GM12878 (cell line): ENCODE measurements around the gene NFKBIE. TPM values are rescaled to one million over a fixed set of nuclear protein-coding genes. Genes with fewer than 3 reads are reported as not detected.

ENCODE experiments used
- BCL11A ChIP-seq: IDR thresholded peaks from 2 replicates; pipeline ENCODE4 v1.6.1; 2011; ENCODE audit warnings: low read depth, low read length
- BMI1 ChIP-seq: fragments of 450-650 bp; IDR thresholded peaks from 2 replicates; pipeline ENCODE4 v1.6.1; 2016; ENCODE audit warnings: mild to moderate bottlenecking, moderate library complexity, borderline replicate concordance
- CHD1 ChIP-seq: IDR thresholded peaks from 2 replicates; pipeline ENCODE4 v1.6.1; 2012; ENCODE audit warnings: low read depth, low read length, improper control_type of control experiment
- CTCF ChIP-seq, 3 experiments: IDR thresholded peaks in 2 of 3; conservative IDR thresholded peaks in 1 of 3; 2 replicates each; pipeline ENCODE4 v1.5.1; 2011; ENCODE audit warnings: low read depth in 3 of 3, low read length in 3 of 3, mild to moderate bottlenecking in 3 of 3, control low read depth in 2 of 3, moderate library complexity in 2 of 3, inconsistent platforms in 1 of 3, mixed read lengths in 1 of 3; ENCODE audit not compliant: control insufficient read depth in 2 of 3, insufficient read depth in 1 of 3; ENCODE audit errors: extremely low read depth in 1 of 3
- ETV6 ChIP-seq, 2 experiments: fragments of 450-650 bp in 1 of 2; IDR thresholded peaks in 1 of 2; conservative IDR thresholded peaks in 1 of 2; 2 replicates each; pipeline ENCODE4 v1.6.1; 2014; ENCODE audit warnings: antibody characterized with exemption in 1 of 2, borderline replicate concordance in 1 of 2, low read depth in 1 of 2, mild to moderate bottlenecking in 1 of 2, moderate library complexity in 1 of 2
- FOXM1 ChIP-seq: IDR thresholded peaks from 2 replicates; pipeline ENCODE4 v1.6.1; 2012; ENCODE audit warnings: low read depth, mild to moderate bottlenecking, inconsistent platforms, low read length, moderate library complexity
- JUND ChIP-seq: IDR thresholded peaks from 2 replicates; pipeline ENCODE4 v1.6.1; 2012; ENCODE audit warnings: low read depth, mild to moderate bottlenecking, low read length, improper control_type of control experiment, moderate library complexity
- MTA2 ChIP-seq: fragments of 450-650 bp; IDR thresholded peaks from 2 replicates; pipeline ENCODE4 v1.6.1; 2016; ENCODE audit warnings: low read depth, mild to moderate bottlenecking, moderate library complexity
- NFYB ChIP-seq: IDR thresholded peaks from 2 replicates; pipeline ENCODE4 v1.6.1; 2011; ENCODE audit warnings: low read depth, mild to moderate bottlenecking, low read length, improper control_type of control experiment, moderate library complexity; ENCODE audit not compliant: insufficient read depth
- NR2C1 ChIP-seq: fragments of 450-650 bp; IDR thresholded peaks from 2 replicates; pipeline ENCODE4 v1.6.1; 2017; ENCODE audit warnings: antibody characterized with exemption, mild to moderate bottlenecking, moderate library complexity
- PAX5 ChIP-seq: IDR thresholded peaks from 2 replicates; pipeline ENCODE4 v1.6.1; 2011; ENCODE audit warnings: low read depth, low read length, borderline replicate concordance
- POU2F2 ChIP-seq: IDR thresholded peaks from 3 replicates; pipeline ENCODE4 v1.6.1; 2011; ENCODE audit warnings: low read depth, mild to moderate bottlenecking, low read length, borderline replicate concordance
- SMAD5 ChIP-seq: IDR thresholded peaks from 2 replicates; pipeline ENCODE4 v1.6.1; 2016; ENCODE audit warnings: antibody characterized with exemption, low read depth
- SPI1 ChIP-seq: IDR thresholded peaks from 2 replicates; pipeline ENCODE4 v1.6.1; 2011; ENCODE audit warnings: low read depth, mild to moderate bottlenecking, low read length, moderate library complexity, borderline replicate concordance; ENCODE audit not compliant: insufficient read depth
- SUPT20H ChIP-seq: IDR thresholded peaks from 2 replicates; pipeline ENCODE4 v1.6.1; 2011; ENCODE audit warnings: low read depth, mild to moderate bottlenecking, low read length, moderate library complexity, borderline replicate concordance; ENCODE audit not compliant: control insufficient read depth
- TAF1 ChIP-seq: IDR thresholded peaks from 2 replicates; pipeline ENCODE4 v1.6.1; 2011; ENCODE audit warnings: mild to moderate bottlenecking, low read depth, low read length, borderline replicate concordance
- TBL1XR1 ChIP-seq: IDR thresholded peaks from 2 replicates; pipeline ENCODE4 v1.6.1; 2012; ENCODE audit warnings: low read depth, low read length, improper control_type of control experiment
- YBX1 ChIP-seq: fragments of 450-650 bp; IDR thresholded peaks from 2 replicates; pipeline ENCODE4 v1.6.1; 2016; ENCODE audit warnings: antibody characterized with exemption
- YY1 ChIP-seq: IDR thresholded peaks from 2 replicates; pipeline ENCODE4 v1.6.1; 2011; ENCODE audit warnings: low read depth, mild to moderate bottlenecking, low read length
- ZNF207 ChIP-seq: fragments of 450-650 bp; IDR thresholded peaks from 2 replicates; pipeline ENCODE4 v1.6.1; 2014; ENCODE audit warnings: antibody characterized with exemption, mild to moderate bottlenecking, borderline replicate concordance
- ZNF622 ChIP-seq: fragments of 450-650 bp; IDR thresholded peaks from 2 replicates; pipeline ENCODE4 v1.6.1; 2017; ENCODE audit warnings: mild to moderate bottlenecking, inconsistent platforms
- ZZZ3 ChIP-seq: IDR thresholded peaks from 2 replicates; pipeline ENCODE4 v1.6.1; 2011; ENCODE audit warnings: low read depth; ENCODE audit not compliant: control insufficient read depth, insufficient read length
- polyA plus RNA-seq, 11 experiments: library from polyadenylated mRNA; depleted of rRNA in 4 of 11; unstranded in 6 of 11; stranded (reverse) in 5 of 11; fragments of >200 nt; fragmentation: Nextera tagmentation in 4 of 11; fragmentation: Illumina TruSeq in 1 of 11; extraction: Ambion mirVana in 4 of 11; extraction: Trizol in 1 of 11; gene quantifications; 1 replicate in 1 of 11; 2 replicates in 10 of 11; pipeline versions ENCODE4 v1.2.1 to v1.2.3, GENCODE V29; 2011 to 2016; ENCODE audit warnings: inconsistent platforms in 2 of 11, missing spikeins in 2 of 11, low read depth in 1 of 11
- total RNA-seq, 4 experiments: library from RNA; depleted of rRNA in 3 of 4; stranded (reverse); fragments of >200 nt in 3 of 4; fragmentation: Illumina TruSeq in 1 of 4; extraction: Trizol in 1 of 4; gene quantifications; 2 replicates each; pipeline versions ENCODE4 v1.2.1 to v1.2.3, GENCODE V29; 2013 to 2021
- TF ChIP-seq, protein P1 (sequence below): fragments of 450-650 bp; IDR thresholded peaks from 2 replicates; pipeline ENCODE4 v1.6.1; 2017; ENCODE audit warnings: low read depth, mild to moderate bottlenecking, moderate library complexity
- TF ChIP-seq, protein P2 (sequence below): fragments of 450-650 bp; IDR thresholded peaks from 2 replicates; pipeline ENCODE4 v1.6.1; 2018; ENCODE audit warnings: borderline replicate concordance, mild to moderate bottlenecking; ENCODE audit not compliant: partially characterized antibody

The NFKBIE gene
- total and polyA plus RNA-seq, 10 of the 15 experiments (the other 5 are each of a cell fraction or from before 2014, with no cell fraction given), result 10.4 to 106 (median 38.8) TPM

DNA sequence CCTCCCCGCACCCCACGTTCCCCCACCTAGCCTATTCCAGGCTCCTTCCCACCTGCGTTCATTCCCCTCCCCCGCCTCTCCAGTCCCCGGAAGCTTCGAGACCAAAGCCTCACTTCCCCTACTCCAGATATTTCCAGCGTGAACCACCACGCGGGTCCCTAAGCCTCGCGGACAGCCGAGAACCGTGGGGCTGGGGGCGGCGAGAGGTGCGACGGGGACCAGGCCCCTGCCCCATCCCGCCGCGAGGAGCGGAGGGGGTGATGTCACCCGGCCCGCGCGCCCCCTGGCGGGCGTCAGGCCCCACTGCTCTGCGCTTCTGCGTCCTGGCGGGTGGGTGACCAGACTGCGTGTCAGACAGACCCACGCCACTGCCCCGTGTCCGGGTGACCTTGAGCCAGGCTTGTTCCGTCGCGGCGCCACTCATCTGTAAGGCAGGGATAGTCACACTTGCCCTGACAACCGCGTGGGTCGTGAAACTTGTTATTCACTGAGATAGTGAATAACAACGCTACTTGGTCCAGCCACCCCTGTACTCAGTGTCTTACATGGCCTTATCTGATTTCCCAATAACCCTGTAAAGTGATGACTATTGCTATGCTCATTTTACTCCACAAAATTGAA, 27.4 kb downstream of the NFKBIE start (continued):
- TF ChIP-seq PAX5 (0 out of 2 replicates have a peak, but pooled peaks have one; percentile 58), BCL11A (no peak; the same call in 1 of the 2 replicates), BMI1 (no peak), YY1 (peak; percentile 74), ZNF622 (no peak), JUND (peak; percentile 67; the same call in 1 of the 2 replicates), POU2F2 (no peak; the same call in 2 of the 3 replicates), CTCF (IDR thresholded peaks at IDR 0.05 in 2 of 3, conservative IDR thresholded peaks at IDR 0.05 in 1 of 3; ENCODE audit: control insufficient read depth in 2 of 3, extremely low read depth in 1 of 3, insufficient read depth in 1 of 3, low read depth in 3 of 3, low read length in 3 of 3) (peak; percentile 91 to 95 (median 94)), SPI1 (no peak), NR2C1 (no peak), CHD1 (no peak), SUPT20H (no peak), MTA2 (peak; percentile 5; the same call in 1 of the 2 replicates), ZZZ3 (no peak), NFYB (no peak), SMAD5 (no peak; the same call in 1 of the 2 replicates), ETV6 (conservative IDR thresholded peaks at IDR 0.05 in 1 of 2, IDR thresholded peaks at IDR 0.05 in 1 of 2; ENCODE audit: borderline replicate concordance in 1 of 2, low read depth in 1 of 2) (no peak), TBL1XR1 (no peak), TAF1 (peak; percentile 21; the same call in 1 of the 2 replicates), ZNF207 (peak; percentile 78), FOXM1 (no peak), YBX1 (no peak)
- TF ChIP-seq, protein P1, sequence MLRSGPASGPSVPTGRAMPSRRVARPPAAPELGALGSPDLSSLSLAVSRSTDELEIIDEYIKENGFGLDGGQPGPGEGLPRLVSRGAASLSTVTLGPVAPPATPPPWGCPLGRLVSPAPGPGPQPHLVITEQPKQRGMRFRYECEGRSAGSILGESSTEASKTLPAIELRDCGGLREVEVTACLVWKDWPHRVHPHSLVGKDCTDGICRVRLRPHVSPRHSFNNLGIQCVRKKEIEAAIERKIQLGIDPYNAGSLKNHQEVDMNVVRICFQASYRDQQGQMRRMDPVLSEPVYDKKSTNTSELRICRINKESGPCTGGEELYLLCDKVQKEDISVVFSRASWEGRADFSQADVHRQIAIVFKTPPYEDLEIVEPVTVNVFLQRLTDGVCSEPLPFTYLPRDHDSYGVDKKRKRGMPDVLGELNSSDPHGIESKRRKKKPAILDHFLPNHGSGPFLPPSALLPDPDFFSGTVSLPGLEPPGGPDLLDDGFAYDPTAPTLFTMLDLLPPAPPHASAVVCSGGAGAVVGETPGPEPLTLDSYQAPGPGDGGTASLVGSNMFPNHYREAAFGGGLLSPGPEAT, result 0 out of 2 replicates have a peak, but pooled peaks have one; percentile 35
- TF ChIP-seq, protein P2, sequence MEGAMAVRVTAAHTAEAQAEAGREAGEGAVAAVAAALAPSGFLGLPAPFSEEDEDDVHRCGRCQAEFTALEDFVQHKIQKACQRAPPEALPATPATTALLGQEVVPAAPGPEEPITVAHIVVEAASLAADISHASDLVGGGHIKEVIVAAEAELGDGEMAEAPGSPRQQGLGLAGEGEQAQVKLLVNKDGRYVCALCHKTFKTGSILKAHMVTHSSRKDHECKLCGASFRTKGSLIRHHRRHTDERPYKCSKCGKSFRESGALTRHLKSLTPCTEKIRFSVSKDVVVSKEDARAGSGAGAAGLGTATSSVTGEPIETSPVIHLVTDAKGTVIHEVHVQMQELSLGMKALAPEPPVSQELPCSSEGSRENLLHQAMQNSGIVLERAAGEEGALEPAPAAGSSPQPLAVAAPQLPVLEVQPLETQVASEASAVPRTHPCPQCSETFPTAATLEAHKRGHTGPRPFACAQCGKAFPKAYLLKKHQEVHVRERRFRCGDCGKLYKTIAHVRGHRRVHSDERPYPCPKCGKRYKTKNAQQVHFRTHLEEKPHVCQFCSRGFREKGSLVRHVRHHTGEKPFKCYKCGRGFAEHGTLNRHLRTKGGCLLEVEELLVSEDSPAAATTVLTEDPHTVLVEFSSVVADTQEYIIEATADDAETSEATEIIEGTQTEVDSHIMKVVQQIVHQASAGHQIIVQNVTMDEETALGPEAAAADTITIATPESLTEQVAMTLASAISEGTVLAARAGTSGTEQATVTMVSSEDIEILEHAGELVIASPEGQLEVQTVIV, result no peak
